ENCODE data around the gene YJU2. TPM values are rescaled to one million over a fixed set of nuclear protein-coding genes. Genes with fewer than 3 reads are reported as not detected.

Gene YJU2
- total and polyA plus RNA-seq, 2 of the 13 experiments (the other 11 are each of a cell fraction or from before 2014, with no cell fraction given): 9.3 to 17.9 TPM

DNA sequence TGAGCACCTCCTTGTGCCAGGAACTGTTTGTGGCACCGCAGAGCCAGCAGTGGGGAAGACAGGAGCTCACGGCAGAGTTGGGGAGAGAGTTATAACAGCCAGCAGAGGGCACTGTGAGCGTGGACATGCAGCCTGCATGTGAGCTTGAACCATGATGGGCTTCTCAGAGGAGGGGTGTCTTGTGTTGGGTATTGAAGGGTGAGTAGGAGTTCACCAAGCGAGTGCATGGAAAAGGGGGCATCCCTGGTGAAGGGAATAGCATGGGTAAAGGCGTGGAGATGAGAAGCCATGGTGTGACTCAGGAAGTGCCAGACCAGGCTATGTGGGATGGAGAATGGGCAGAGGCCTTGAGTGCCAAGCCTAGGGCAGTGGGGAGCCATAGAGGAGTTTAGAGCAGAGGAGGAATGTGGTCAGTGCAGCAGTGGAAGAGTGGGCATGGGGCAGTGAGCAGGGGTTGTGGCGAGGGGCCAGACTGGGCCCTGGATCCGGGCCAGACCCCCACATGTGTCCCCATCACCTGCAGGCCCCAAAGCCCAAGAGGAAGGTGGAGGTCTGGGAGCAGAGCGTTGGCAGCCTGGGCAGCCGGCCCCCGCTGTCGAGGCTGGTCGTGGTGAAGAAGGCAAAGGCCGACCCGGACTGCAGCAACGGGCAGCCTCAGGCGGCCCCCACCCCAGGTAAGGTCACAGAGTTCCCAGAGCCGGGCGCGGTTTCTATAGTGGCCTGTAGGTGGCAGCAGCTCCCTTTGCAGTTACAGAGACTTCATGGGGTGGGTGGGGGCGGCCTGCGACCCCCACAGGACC is 20.4 kb downstream of the YJU2 start (continued):
- TF ChIP-seq, protein P1, sequence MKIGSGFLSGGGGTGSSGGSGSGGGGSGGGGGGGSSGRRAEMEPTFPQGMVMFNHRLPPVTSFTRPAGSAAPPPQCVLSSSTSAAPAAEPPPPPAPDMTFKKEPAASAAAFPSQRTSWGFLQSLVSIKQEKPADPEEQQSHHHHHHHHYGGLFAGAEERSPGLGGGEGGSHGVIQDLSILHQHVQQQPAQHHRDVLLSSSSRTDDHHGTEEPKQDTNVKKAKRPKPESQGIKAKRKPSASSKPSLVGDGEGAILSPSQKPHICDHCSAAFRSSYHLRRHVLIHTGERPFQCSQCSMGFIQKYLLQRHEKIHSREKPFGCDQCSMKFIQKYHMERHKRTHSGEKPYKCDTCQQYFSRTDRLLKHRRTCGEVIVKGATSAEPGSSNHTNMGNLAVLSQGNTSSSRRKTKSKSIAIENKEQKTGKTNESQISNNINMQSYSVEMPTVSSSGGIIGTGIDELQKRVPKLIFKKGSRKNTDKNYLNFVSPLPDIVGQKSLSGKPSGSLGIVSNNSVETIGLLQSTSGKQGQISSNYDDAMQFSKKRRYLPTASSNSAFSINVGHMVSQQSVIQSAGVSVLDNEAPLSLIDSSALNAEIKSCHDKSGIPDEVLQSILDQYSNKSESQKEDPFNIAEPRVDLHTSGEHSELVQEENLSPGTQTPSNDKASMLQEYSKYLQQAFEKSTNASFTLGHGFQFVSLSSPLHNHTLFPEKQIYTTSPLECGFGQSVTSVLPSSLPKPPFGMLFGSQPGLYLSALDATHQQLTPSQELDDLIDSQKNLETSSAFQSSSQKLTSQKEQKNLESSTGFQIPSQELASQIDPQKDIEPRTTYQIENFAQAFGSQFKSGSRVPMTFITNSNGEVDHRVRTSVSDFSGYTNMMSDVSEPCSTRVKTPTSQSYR (CRISPR knock-in tag; IDR thresholded peaks at IDR 0.05; ENCODE audit: borderline replicate concordance): no peak
- TF ChIP-seq, protein P2, sequence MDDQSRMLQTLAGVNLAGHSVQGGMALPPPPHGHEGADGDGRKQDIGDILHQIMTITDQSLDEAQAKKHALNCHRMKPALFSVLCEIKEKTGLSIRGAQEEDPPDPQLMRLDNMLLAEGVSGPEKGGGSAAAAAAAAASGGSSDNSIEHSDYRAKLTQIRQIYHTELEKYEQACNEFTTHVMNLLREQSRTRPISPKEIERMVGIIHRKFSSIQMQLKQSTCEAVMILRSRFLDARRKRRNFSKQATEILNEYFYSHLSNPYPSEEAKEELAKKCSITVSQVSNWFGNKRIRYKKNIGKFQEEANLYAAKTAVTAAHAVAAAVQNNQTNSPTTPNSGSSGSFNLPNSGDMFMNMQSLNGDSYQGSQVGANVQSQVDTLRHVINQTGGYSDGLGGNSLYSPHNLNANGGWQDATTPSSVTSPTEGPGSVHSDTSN (CRISPR knock-in tag; IDR thresholded peaks at IDR 0.05; ENCODE audit: borderline replicate concordance): no peak
- TF ChIP-seq ZNF773 (CRISPR knock-in tag; IDR thresholded peaks at IDR 0.05; ENCODE audit: borderline replicate concordance): no peak
- no peak; the same call in 1 of the 2 replicates for TF ChIP-seq SPEN (CRISPR knock-in tag; IDR thresholded peaks at IDR 0.05; ENCODE audit: low read depth)
- no peak for TF ChIP-seq ZNF282 (IDR thresholded peaks at IDR 0.05; ENCODE audit: partially characterized antibody)
- no peak for TF ChIP-seq ZFP82 (CRISPR knock-in tag; IDR thresholded peaks at IDR 0.05; ENCODE audit: borderline replicate concordance)
- TF ChIP-seq, protein P3, sequence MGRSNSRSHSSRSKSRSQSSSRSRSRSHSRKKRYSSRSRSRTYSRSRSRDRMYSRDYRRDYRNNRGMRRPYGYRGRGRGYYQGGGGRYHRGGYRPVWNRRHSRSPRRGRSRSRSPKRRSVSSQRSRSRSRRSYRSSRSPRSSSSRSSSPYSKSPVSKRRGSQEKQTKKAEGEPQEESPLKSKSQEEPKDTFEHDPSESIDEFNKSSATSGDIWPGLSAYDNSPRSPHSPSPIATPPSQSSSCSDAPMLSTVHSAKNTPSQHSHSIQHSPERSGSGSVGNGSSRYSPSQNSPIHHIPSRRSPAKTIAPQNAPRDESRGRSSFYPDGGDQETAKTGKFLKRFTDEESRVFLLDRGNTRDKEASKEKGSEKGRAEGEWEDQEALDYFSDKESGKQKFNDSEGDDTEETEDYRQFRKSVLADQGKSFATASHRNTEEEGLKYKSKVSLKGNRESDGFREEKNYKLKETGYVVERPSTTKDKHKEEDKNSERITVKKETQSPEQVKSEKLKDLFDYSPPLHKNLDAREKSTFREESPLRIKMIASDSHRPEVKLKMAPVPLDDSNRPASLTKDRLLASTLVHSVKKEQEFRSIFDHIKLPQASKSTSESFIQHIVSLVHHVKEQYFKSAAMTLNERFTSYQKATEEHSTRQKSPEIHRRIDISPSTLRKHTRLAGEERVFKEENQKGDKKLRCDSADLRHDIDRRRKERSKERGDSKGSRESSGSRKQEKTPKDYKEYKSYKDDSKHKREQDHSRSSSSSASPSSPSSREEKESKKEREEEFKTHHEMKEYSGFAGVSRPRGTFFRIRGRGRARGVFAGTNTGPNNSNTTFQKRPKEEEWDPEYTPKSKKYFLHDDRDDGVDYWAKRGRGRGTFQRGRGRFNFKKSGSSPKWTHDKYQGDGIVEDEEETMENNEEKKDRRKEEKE (IDR thresholded peaks at IDR 0.05): no peak
- TF ChIP-seq HES4 (CRISPR knock-in tag; IDR thresholded peaks at IDR 0.05; ENCODE audit: borderline replicate concordance): no peak
- no peak for TF ChIP-seq TP53 (CRISPR knock-in tag; conservative IDR thresholded peaks at IDR 0.05)
- no peak for TF ChIP-seq POGZ (CRISPR knock-in tag; IDR thresholded peaks at IDR 0.05)
- TF ChIP-seq SALL2 (CRISPR knock-in tag; IDR thresholded peaks at IDR 0.05): no peak
- TF ChIP-seq ZFP62 (CRISPR knock-in tag; IDR thresholded peaks at IDR 0.05): no peak
- TF ChIP-seq, protein P4, sequence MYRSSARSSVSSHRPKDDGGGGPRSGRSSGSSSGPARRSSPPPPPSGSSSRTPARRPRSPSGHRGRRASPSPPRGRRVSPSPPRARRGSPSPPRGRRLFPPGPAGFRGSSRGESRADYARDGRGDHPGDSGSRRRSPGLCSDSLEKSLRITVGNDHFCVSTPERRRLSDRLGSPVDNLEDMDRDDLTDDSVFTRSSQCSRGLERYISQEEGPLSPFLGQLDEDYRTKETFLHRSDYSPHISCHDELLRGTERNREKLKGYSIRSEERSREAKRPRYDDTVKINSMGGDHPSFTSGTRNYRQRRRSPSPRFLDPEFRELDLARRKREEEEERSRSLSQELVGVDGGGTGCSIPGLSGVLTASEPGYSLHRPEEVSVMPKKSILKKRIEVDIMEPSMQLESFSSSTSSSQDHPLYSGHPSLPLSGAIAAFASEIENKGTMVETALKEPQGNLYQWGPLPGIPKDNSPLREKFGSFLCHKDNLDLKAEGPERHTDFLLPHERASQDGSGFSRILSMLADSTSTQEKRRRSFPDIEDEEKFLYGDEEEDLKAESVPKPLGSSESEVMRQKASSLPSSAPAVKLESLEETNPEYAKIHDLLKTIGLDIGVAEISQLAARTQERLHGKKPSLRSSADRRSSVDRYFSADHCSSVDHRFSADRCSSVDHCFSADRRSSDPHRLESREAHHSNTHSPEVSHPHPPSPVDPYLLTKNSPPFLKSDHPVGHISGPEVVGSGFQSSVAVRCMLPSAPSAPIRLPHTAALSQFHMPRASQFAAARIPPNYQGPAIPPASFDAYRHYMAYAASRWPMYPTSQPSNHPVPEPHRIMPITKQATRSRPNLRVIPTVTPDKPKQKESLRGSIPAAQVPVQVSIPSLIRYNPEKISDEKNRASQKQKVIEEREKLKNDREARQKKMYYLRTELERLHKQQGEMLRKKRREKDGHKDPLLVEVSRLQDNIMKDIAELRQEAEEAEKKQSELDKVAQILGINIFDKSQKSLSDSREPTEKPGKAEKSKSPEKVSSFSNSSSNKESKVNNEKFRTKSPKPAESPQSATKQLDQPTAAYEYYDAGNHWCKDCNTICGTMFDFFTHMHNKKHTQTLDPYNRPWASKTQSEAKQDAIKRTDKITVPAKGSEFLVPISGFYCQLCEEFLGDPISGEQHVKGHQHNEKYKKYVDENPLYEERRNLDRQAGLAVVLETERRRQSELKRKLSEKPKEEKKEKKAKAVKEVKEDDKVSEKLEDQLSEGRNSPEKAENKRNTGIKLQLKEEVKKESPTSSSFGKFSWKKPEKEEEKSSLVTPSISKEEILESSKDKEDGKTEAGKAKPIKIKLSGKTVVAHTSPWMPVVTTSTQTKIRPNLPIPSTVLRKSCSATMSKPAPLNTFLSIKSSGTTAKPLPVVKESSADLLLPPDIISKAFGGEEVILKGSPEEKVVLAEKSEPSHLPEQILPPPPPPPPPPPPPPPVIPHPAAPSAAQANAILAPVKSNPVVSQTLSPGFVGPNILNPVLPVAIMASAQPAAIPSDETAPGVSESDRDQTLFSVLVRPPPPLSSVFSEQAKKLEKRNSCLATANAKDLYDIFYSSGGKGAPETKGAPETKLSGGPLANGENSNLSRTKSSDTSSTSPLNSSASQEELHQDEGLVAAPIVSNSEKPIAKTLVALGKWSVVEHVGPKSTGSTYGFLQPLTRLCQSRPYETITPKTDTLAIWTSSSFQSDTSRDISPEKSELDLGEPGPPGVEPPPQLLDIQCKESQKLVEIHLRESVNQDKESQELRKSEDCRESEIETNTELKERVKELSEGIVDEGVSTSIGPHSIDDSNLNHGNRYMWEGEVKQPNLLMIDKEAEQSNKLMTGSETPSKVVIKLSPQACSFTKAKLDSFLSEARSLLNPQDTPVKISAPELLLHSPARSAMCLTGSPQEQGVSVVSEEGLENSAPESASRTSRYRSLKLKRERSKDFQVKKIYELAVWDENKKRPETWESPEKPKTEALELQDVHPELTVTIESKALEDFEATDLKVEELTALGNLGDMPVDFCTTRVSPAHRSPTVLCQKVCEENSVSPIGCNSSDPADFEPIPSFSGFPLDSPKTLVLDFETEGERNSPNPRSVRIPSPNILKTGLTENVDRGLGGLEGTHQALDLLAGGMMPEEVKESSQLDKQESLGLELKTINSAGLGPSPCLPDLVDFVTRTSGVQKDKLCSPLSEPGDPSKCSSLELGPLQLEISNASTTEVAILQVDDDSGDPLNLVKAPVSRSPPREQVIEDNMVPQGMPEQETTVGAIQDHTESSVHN (CRISPR knock-in tag; IDR thresholded peaks at IDR 0.05): no peak
